Measurements from ENCODE around the gene MACO1. TPM values are rescaled to one million over a fixed set of nuclear protein-coding genes. Genes with fewer than 3 reads are reported as not detected.

Gene MACO1
- total RNA-seq, 1 donor from 2014 or later, result 7.9 TPM

DNA sequence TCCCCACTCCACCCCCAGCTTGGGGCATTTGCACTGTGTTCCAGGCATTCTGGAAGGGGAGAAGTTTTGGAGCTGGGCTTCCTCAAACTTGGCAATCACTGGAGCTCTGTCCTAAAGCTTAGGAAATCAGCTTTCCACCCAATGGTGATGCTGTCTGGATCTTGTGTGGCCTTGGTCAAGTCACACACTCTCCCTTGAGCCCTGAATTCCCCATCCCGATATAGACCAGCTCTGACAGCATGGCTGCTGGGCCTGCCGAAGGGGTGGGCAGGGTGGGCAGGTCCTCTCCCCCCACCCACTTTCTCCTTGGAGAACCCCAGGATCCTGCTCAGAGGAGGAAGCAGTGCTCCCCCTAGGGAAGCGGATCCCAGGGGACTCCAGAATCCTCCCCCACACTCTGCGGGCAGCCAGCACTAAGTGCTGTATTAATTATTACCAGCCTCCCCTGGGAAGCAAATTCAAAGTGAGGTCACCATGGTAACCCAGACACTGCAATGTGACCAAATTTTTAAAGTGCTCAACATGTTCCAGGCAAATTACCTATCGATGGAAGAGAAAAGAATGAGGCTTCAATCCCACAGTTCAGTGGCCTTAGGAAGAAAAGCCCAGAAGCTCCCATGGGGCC lies 91.4 kb downstream of the MACO1 start:
- TF ChIP-seq, protein P1, sequence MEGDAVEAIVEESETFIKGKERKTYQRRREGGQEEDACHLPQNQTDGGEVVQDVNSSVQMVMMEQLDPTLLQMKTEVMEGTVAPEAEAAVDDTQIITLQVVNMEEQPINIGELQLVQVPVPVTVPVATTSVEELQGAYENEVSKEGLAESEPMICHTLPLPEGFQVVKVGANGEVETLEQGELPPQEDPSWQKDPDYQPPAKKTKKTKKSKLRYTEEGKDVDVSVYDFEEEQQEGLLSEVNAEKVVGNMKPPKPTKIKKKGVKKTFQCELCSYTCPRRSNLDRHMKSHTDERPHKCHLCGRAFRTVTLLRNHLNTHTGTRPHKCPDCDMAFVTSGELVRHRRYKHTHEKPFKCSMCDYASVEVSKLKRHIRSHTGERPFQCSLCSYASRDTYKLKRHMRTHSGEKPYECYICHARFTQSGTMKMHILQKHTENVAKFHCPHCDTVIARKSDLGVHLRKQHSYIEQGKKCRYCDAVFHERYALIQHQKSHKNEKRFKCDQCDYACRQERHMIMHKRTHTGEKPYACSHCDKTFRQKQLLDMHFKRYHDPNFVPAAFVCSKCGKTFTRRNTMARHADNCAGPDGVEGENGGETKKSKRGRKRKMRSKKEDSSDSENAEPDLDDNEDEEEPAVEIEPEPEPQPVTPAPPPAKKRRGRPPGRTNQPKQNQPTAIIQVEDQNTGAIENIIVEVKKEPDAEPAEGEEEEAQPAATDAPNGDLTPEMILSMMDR (conservative IDR thresholded peaks at IDR 0.05; ENCODE audit: low read depth, low read length), result no peak
- DNase-seq (ENCODE audit: low read depth), result no peak
- no peak overlapping the region for H3K4me3 ChIP-seq (ENCODE audit: low read depth, low read length)

DNA sequence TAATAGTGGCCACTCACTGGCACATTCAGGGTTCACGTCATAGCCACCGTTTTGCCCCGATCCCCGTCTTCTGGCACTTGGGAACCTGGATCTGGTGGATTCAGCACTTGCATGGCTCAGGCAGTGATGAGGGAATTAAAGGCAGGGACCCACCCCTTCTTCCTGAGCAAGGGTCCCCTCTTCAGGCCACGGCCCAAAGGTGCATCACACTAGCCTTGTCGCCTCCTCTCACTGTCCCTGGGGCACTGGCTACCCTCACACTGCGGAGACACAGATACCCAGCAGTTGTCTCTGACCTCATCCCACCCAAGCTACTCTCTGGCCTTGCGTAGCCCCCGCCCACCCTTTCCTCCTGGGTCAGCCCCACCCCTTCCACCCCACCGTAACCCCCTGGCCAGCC lies 92.8 kb downstream of the MACO1 start:
- DNase-seq (ENCODE audit: low read depth), result no peak
- H3K4me3 ChIP-seq (ENCODE audit: low read depth, low read length), result no peak overlapping the region
- TF ChIP-seq, protein P1 (conservative IDR thresholded peaks at IDR 0.05; ENCODE audit: low read depth, low read length), result no peak

DNA sequence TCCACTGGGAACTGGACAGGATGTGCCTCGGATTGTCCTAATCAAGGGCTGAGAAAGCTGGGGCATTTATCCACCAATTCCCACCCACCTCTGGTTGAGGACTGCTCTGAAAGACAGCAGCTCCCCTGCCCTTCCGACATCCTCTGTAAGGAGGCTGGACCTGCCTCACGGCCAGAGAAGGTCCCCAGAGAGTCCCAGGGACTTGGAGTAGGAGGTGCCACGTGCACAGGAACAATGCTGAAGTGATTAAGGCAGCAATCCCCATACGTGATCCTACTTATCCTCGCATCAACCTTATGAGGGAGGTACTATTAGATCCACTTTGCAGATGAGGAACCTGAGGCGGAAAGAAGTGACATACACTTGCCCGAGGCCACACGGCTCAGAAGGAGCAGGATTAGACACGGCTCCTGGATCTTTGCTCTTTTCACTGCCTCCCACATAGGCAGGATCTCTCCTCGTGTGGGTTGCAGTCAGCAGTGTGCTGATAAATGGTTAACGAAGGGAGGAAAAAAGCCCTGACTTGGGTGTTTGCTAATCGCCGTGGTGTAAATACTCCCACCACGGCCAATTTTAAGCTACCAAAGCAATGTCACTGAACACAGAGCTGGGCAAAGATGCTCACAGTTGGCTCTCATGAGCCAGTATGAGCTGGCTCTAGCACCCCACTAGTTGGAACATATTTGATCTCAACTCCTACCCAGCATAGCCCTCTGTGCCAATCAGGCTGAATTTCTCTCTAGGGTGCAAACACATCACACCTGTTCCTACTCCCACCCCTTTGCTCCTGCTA lies 94.1 kb downstream of the MACO1 start:
- DNase-seq (ENCODE audit: low read depth), result no peak
- TF ChIP-seq, protein P1 (conservative IDR thresholded peaks at IDR 0.05; ENCODE audit: low read depth, low read length), result no peak
- H3K4me3 ChIP-seq (ENCODE audit: low read depth, low read length), result no peak overlapping the region

DNA sequence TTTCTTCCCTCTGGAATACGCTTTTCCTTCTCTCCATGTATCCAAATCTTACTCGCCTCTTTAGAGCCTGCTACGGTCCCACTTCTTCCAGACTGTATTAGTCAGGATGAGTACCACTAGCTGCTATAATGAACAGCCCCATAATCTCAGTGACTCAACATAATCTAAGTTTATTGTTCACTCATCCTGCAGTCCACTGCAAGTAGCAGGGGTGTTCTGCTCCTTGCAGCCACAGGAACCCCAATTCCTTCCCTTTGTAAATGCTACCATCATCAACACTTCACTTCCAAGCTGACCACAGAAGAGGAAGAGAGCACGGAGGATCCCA lies 94.6 kb downstream of the MACO1 start:
- TF ChIP-seq, protein P1 (conservative IDR thresholded peaks at IDR 0.05; ENCODE audit: low read depth, low read length), result no peak
- no peak for DNase-seq (ENCODE audit: low read depth)
- no peak overlapping the region for H3K4me3 ChIP-seq (ENCODE audit: low read depth, low read length)

DNA sequence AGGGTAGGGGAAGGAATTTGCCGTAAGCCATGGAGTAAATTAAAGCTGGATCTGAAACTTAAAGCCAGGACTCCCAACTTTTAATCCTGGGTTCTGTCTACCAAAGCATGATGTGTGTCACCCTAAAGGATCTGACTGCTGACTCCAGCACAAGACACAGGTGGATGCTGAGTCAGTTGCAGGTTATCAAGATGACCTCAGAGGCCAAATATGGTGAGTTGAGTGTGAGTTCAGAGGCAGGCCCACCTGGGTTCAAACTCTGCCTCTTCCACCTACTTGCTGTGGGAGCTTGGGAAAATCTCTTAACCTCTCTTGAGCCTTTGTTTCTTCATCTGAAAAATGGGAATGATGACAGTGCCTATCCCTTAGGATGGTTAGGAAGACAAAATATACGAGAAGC lies 96.1 kb downstream of the MACO1 start:
- DNase-seq (ENCODE audit: low read depth), result no peak
- H3K4me3 ChIP-seq (ENCODE audit: low read depth, low read length), result no peak overlapping the region
- TF ChIP-seq, protein P1 (conservative IDR thresholded peaks at IDR 0.05; ENCODE audit: low read depth, low read length), result no peak

DNA sequence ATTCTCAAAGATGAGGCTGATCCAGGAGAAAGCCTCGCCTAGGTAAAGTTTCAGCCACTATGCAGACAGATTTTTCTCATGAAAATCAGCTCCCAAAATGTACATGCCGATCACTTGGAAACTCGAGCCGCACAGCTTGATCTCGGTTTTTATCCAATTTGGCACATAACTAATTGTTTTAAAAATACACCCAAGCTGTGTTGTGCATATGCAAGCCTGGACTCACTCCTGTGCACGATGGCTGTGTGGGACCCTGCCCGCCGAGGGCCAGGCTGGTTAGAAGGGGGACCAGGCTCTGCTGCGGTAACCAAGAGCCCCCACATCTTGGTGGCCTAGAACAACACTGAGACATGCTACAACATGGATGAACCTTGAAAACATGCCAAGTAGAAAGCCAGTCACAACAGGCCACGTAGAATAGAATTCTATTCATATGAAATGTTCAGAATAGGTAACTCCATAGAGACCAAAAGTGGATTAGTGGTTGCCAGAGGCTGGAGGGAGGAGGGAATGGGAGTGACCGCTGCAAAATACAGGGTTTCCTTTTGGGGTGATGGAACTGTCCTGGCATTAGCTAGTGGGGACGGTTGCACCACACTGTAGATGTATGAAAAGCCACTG lies 96.6 kb downstream of the MACO1 start:
- H3K4me3 ChIP-seq (ENCODE audit: low read depth, low read length), result no peak overlapping the region
- DNase-seq (ENCODE audit: low read depth), result no peak
- TF ChIP-seq, protein P1 (conservative IDR thresholded peaks at IDR 0.05; ENCODE audit: low read depth, low read length), result no peak

Data from epithelial cell of proximal tubule (primary cell).